GM23338 (cell line): ENCODE measurements around the gene FADD. TPM values are rescaled to one million over a fixed set of nuclear protein-coding genes. Genes with fewer than 3 reads are reported as not detected.

Experiments used
- ATAC-seq: fragments of 200-7000 bp; cut with Tn5 transposase; 3 replicates; pipeline ENCODE4 v1.9.1; 2020
- DNase-seq: peaks from one replicate; pipeline ENCODE4 v3.0.0-alpha.2; 2015; ENCODE audit warnings: low spot score
- H2AFZ ChIP-seq: fragments of 200-600 bp; sonication (generic); 2 replicates; pipeline ENCODE4 v1.8.0; 2016; ENCODE audit warnings: antibody characterized with exemption, mild to moderate bottlenecking, moderate library complexity
- H3F3A ChIP-seq: fragments of 200-600 bp; sonication (generic); replicated peaks from 2 replicates; pipeline ENCODE4 v1.8.0; 2017; ENCODE audit warnings: antibody characterized with exemption, mixed run types, low read depth
- H3K27ac ChIP-seq: fragments of 200-600 bp; sonication (generic); 2 replicates; pipeline ENCODE4 v1.6.1; 2016; ENCODE audit warnings: low read depth
- H3K27me3 ChIP-seq: fragments of 200-600 bp; sonication (generic); 2 replicates; pipeline ENCODE4 v1.8.0; 2016; ENCODE audit warnings: mild to moderate bottlenecking, mixed run types, moderate library complexity; ENCODE audit not compliant: insufficient read depth
- H3K36me3 ChIP-seq: fragments of 200-600 bp; sonication (generic); 2 replicates; pipeline ENCODE4 v1.8.0; 2016; ENCODE audit warnings: mild to moderate bottlenecking; ENCODE audit not compliant: insufficient read depth
- H3K4me1 ChIP-seq: fragments of 200-600 bp; sonication (generic); 2 replicates; pipeline ENCODE4 v1.8.0; 2016; ENCODE audit warnings: mild to moderate bottlenecking, moderate library complexity; ENCODE audit not compliant: insufficient read depth
- H3K4me2 ChIP-seq: fragments of 200-600 bp; sonication (generic); 2 replicates; pipeline ENCODE4 v1.7.1; 2017; ENCODE audit warnings: mixed run types
- H3K4me3 ChIP-seq: fragments of 200-600 bp; sonication (generic); 2 replicates; pipeline ENCODE4 v1.6.1; 2016; ENCODE audit warnings: mixed run types
- H3K79me2 ChIP-seq: fragments of 200-600 bp; sonication (generic); replicated peaks from 2 replicates; pipeline ENCODE4 v1.8.0; 2017; ENCODE audit warnings: mild to moderate bottlenecking; ENCODE audit not compliant: insufficient read depth
- H3K9me2 ChIP-seq: fragments of 200-600 bp; sonication (generic); 2 replicates; pipeline ENCODE4 v1.8.0; 2017; ENCODE audit not compliant: insufficient read depth
- H4K20me1 ChIP-seq: fragments of 200-600 bp; sonication (generic); replicated peaks from 2 replicates; pipeline ENCODE4 v1.8.0; 2017; ENCODE audit warnings: mild to moderate bottlenecking; ENCODE audit not compliant: insufficient read depth
- H3K27ac Mint-ChIP-seq: 2 replicates; pipeline ENCODE4 v1.8.0; 2020; ENCODE audit warnings: inconsistent platforms, mild to moderate bottlenecking, moderate library complexity, mixed read lengths
- H3K27me3 Mint-ChIP-seq: 3 replicates; pipeline ENCODE4 v1.8.0; 2022; ENCODE audit warnings: low read depth, mild to moderate bottlenecking, moderate library complexity, mixed read lengths, inconsistent platforms; ENCODE audit not compliant: insufficient read depth, poor library complexity
- H3K36me3 Mint-ChIP-seq: 3 replicates; pipeline ENCODE4 v1.8.0; 2021; ENCODE audit warnings: low read depth, mild to moderate bottlenecking, inconsistent platforms, moderate library complexity, mixed read lengths
- H3K4me1 Mint-ChIP-seq: 3 replicates; pipeline ENCODE4 v1.8.0; 2020; ENCODE audit warnings: mild to moderate bottlenecking, inconsistent platforms, mixed read lengths
- H3K4me3 Mint-ChIP-seq: 3 replicates; pipeline ENCODE4 v1.8.0; 2021; ENCODE audit warnings: moderate library complexity, mild to moderate bottlenecking, inconsistent platforms, mixed read lengths
- H3K9me3 Mint-ChIP-seq: 3 replicates; pipeline ENCODE4 v1.8.0; 2020; ENCODE audit warnings: moderate library complexity, mild to moderate bottlenecking, inconsistent platforms, mixed read lengths
- CREB1 ChIP-seq: fragments of 250-450 bp; sonication (Bioruptor Pico); IDR thresholded peaks from 2 replicates; pipeline ENCODE4 v1.5.0; 2020; ENCODE audit warnings: low read depth, mild to moderate bottlenecking, moderate library complexity
- ETS1 ChIP-seq: IDR thresholded peaks from 2 replicates; pipeline ENCODE4 v1.6.1; 2016; ENCODE audit warnings: antibody characterized with exemption
- EZH2phosphoT487 ChIP-seq: fragments of 200-600 bp; sonication (generic); IDR thresholded peaks from one replicate; pipeline ENCODE4 v1.8.1; 2018; ENCODE audit warnings: antibody characterized with exemption; ENCODE audit not compliant: unreplicated experiment
- JUNB ChIP-seq: IDR thresholded peaks from one replicate; pipeline ENCODE4 v1.6.1; 2016; ENCODE audit warnings: antibody characterized with exemption; ENCODE audit not compliant: unreplicated experiment
- NANOG ChIP-seq: IDR thresholded peaks from 2 replicates; pipeline ENCODE4 v1.6.1; 2016; ENCODE audit warnings: antibody characterized with exemption, borderline replicate concordance
- POLR2AphosphoS5 ChIP-seq: IDR thresholded peaks from 2 replicates; pipeline ENCODE4 v1.6.1; 2016; ENCODE audit warnings: antibody characterized with exemption, low read depth
- REST ChIP-seq: IDR thresholded peaks from one replicate; pipeline ENCODE4 v1.6.1; 2018; ENCODE audit warnings: antibody characterized with exemption; ENCODE audit not compliant: unreplicated experiment
- STAT1 ChIP-seq: IDR thresholded peaks from one replicate; pipeline ENCODE4 v1.6.1; 2016; ENCODE audit warnings: antibody characterized with exemption; ENCODE audit not compliant: unreplicated experiment
- ZNF114 ChIP-seq: fragments of 250-450 bp; sonication (Bioruptor Pico); IDR thresholded peaks from 2 replicates; pipeline ENCODE4 v1.5.0; 2020; ENCODE audit warnings: mild to moderate bottlenecking, moderate library complexity
- ZNF331 ChIP-seq: fragments of 250-450 bp; sonication (Bioruptor Pico); IDR thresholded peaks from 2 replicates; pipeline ENCODE4 v1.5.0; 2020; ENCODE audit warnings: low read depth, mild to moderate bottlenecking, moderate library complexity
- ZNF462 ChIP-seq: fragments of 250-450 bp; sonication (Bioruptor Pico); IDR thresholded peaks from 2 replicates; pipeline ENCODE4 v1.5.0; 2020; ENCODE audit warnings: mild to moderate bottlenecking, moderate library complexity
- polyA plus RNA-seq: library from polyadenylated mRNA; unstranded; fragments of >200 nt; fragmentation: Nextera tagmentation; extraction: Ambion mirVana; gene quantifications from 2 replicates; pipeline ENCODE4 v1.2.1, GENCODE V29; 2016
- total RNA-seq: library from RNA; depleted of rRNA; stranded (reverse); fragments of >200 nt; shearing (Covaris generic); gene quantifications from 2 replicates; pipeline ENCODE4 v1.2.3, GENCODE V29; 2014

Gene FADD
- total and polyA plus RNA-seq, 2 experiments from 2014 or later = 19.7 to 65.8 TPM

- Mint-ChIP-seq H3K4me1 (no peaks in the 10 kb centered on the region), H3K4me3 (no peak overlapping the region), H3K27ac (no peak overlapping the region), H3K27me3 (peaks cover 6% of the 10 kb centered on the region), H3K9me3 (no peaks in the 10 kb centered on the region), H3K36me3 (no peaks in the 10 kb centered on the region)
- no peaks in the 10 kb centered on the region for H3K36me3 ChIP-seq
- no peak for TF ChIP-seq ZNF462 (CRISPR knock-in tag)
- no peak for TF ChIP-seq STAT1
- no peak for TF ChIP-seq CREB1 (CRISPR knock-in tag)
- no peak for TF ChIP-seq ZNF114 (CRISPR knock-in tag)
- no peak for TF ChIP-seq EZH2phosphoT487
- no peak for TF ChIP-seq ZNF331 (CRISPR knock-in tag)
- no peak for TF ChIP-seq POLR2AphosphoS5
- no peak for TF ChIP-seq NANOG
- TF ChIP-seq REST = no peak
- TF ChIP-seq ETS1 = no peak
- TF ChIP-seq JUNB = no peak
- H3K4me3 ChIP-seq = no peak overlapping the region
- no peak overlapping the region for H3K4me2 ChIP-seq
- H3K79me2 ChIP-seq = no peaks in the 10 kb centered on the region
- H3K27ac ChIP-seq = no peak overlapping the region
- ATAC-seq = no peak
- no peak overlapping the region for H2AFZ ChIP-seq
- no peak for DNase-seq
- H3F3A ChIP-seq = no peaks in the 10 kb centered on the region
- H3K9me2 ChIP-seq = no peaks in the 10 kb centered on the region
- H3K27me3 ChIP-seq = no peaks in the 10 kb centered on the region
- no peaks in the 10 kb centered on the region for H4K20me1 ChIP-seq
- no peaks in the 10 kb centered on the region for H3K4me1 ChIP-seq
Measured at GRCh38 chr11:70233962-70234361, 30.9 kb downstream of the FADD start.
